DOHH2 (cell line): ENCODE data around the gene EFHD2.
"Not testable (repeated sequence)": the region's sequence is repeated elsewhere in the genome, so short reads cannot be mapped to it uniquely, and the experiment has no call there.

ENCODE experiments used
- H3F3A ChIP-seq: fragments of 200-600 bp; sonication (generic), shearing (Covaris generic); 2 replicates; pipeline ENCODE4 v1.6.0; 2016; ENCODE audit warnings: antibody characterized with exemption, mild to moderate bottlenecking; ENCODE audit not compliant: control insufficient read depth, insufficient read depth
- H3K27ac ChIP-seq: fragments of 200-600 bp; sonication (generic); 2 replicates; pipeline ENCODE4 v1.5.1; 2014; ENCODE audit warnings: low read depth, mild to moderate bottlenecking, low read length, moderate library complexity
- H3K27me3 ChIP-seq: fragments of 200-600 bp; sonication (generic); 2 replicates; pipeline ENCODE4 v1.6.1; 2014; ENCODE audit warnings: mild to moderate bottlenecking, low read length, mixed read lengths; ENCODE audit not compliant: control insufficient read depth
- H3K36me3 ChIP-seq: fragments of 200-600 bp; sonication (generic); 2 replicates; pipeline ENCODE4 v1.6.1; 2014; ENCODE audit warnings: mild to moderate bottlenecking, low read length, moderate library complexity, mixed read lengths; ENCODE audit not compliant: control insufficient read depth
- H3K4me1 ChIP-seq: fragments of 200-600 bp; sonication (generic); 2 replicates; pipeline ENCODE4 v1.6.1; 2014; ENCODE audit warnings: mild to moderate bottlenecking, low read length, mixed read lengths; ENCODE audit not compliant: control insufficient read depth
- H3K4me2 ChIP-seq: fragments of 200-600 bp; sonication (generic); 2 replicates; pipeline ENCODE4 v1.6.0; 2014; ENCODE audit warnings: mild to moderate bottlenecking, low read length, moderate library complexity
- H3K4me3 ChIP-seq: fragments of 200-600 bp; sonication (generic); 2 replicates; pipeline ENCODE4 v1.5.1; 2014; ENCODE audit warnings: mild to moderate bottlenecking, low read length, mixed read lengths
- H3K79me2 ChIP-seq: fragments of 200-600 bp; sonication (generic); 2 replicates; pipeline ENCODE4 v1.6.1; 2014; ENCODE audit warnings: mild to moderate bottlenecking, low read length, mixed read lengths; ENCODE audit not compliant: control insufficient read depth
- H3K9me2 ChIP-seq: fragments of 200-600 bp; sonication (generic); replicated peaks from 2 replicates; pipeline ENCODE4 v1.6.1; 2014; ENCODE audit warnings: mild to moderate bottlenecking, low read length, mixed read lengths; ENCODE audit not compliant: control insufficient read depth
- H3K9me3 ChIP-seq: fragments of 200-600 bp; sonication (generic); 2 replicates; pipeline ENCODE4 v1.6.1; 2014; ENCODE audit warnings: antibody characterized with exemption, low read length, mixed read lengths; ENCODE audit not compliant: control insufficient read depth, insufficient read depth
- H4K20me1 ChIP-seq: fragments of 200-600 bp; sonication (generic); 2 replicates; pipeline ENCODE4 v1.6.0; 2014; ENCODE audit warnings: low read depth, mild to moderate bottlenecking, antibody characterized with exemption, low read length, moderate library complexity; ENCODE audit not compliant: control insufficient read depth, insufficient read depth
- CTCF ChIP-seq: fragments of 200-600 bp; sonication (generic); IDR thresholded peaks from one replicate; pipeline ENCODE4 v1.5.1; 2014; ENCODE audit warnings: antibody characterized with exemption, mild to moderate bottlenecking, low read depth, low read length; ENCODE audit not compliant: poor library complexity, severe bottlenecking
- EZH2phosphoT487 ChIP-seq: fragments of 200-600 bp; sonication (generic); IDR thresholded peaks from 2 replicates; pipeline ENCODE4 v1.6.1; 2017; ENCODE audit warnings: borderline replicate concordance, mild to moderate bottlenecking, antibody characterized with exemption, low read length, moderate library complexity, mixed read lengths

The EFHD2 gene

GRCh38 chr1:15427280-15427666 lies 17.6 kb downstream of the EFHD2 start:
- TF ChIP-seq CTCF (no peak), EZH2phosphoT487 (no peak)
- no peak overlapping the region for H3K27ac ChIP-seq

DNA sequence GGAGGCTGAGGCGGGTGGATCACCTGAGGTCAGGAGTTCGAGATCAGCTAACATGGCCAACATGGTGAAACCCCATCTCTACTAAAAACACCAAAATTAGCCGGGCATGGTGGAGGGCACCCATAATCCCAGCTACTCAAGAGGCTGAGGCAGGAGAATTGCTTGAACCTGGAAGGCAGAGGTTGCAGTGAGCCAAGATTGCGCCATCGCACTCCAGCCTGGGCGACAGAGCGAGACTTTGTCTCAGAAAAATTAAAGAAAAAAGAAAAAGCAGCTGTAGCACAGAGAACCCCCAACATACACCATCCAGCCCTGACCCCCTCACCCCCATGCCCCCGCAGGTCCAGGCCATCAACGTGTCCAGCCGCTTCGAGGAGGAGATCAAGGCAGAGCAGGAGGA lies 18.6 kb downstream of the EFHD2 start:
- not testable (repeated sequence) for H3K4me1 ChIP-seq, H3K9me2 ChIP-seq

More at GRCh38 chr1:15427280-15427666, 17.6 kb downstream of the EFHD2 start:
- peaks cover 7% of the 10 kb centered on the region for H3K36me3 ChIP-seq
- no peaks in the 10 kb centered on the region for H3K27me3 ChIP-seq
- no peak overlapping the region for H3K4me3 ChIP-seq
- H3K79me2 ChIP-seq: no peaks in the 10 kb centered on the region; the same call in 1 of the 2 replicates
- no peaks in the 10 kb centered on the region for H3K9me2 ChIP-seq
- H3K4me2 ChIP-seq: no peak overlapping the region
- H3K4me1 ChIP-seq: no peaks in the 10 kb centered on the region
- no peaks in the 10 kb centered on the region for H4K20me1 ChIP-seq
- no peaks in the 10 kb centered on the region for H3K9me3 ChIP-seq
- H3F3A ChIP-seq: no peaks in the 10 kb centered on the region

DNA sequence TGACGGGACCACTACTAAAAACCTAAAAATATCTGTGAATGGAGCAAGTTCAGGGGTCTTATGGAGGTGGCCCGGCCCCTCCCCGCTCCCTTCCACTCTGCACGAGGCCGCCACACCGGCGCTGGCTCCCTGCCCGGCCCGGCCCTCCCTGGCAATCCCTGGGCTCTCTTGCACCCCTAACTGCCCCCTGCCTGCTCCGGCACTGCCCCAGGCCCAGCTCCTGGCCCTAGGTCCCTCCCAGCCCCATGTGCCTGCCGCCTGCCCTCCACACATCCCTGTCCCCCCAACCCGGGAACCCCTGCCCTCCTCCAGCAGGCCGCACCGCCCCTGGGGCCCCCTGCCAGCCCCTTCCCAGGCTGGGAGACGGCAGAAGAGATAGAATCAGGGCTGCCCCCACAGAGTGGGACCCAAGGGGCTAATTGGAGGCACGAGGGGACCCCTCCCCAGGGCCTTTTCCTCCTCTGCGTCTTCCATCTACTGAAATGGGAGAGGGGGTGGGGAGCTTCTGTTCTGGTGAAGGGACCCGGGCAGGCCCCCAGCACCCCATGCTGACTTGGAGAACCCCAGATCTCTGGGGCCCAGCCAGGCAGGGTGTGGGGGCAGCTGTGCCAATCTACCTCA lies 19.2 kb downstream of the EFHD2 start:
- Histone ChIP-seq H3K4me3 (no peak overlapping the region), H3K9me3 (no peaks in the 10 kb centered on the region), H3K9me2 (no peaks in the 10 kb centered on the region), H3K4me1 (no peaks in the 10 kb centered on the region), H4K20me1 (no peaks in the 10 kb centered on the region), H3K79me2 (no peaks in the 10 kb centered on the region), H3K27me3 (no peaks in the 10 kb centered on the region), H3K36me3 (peaks cover 7% of the 10 kb centered on the region), H3K27ac (no peak overlapping the region), H3K4me2 (no peak overlapping the region), H3F3A (no peaks in the 10 kb centered on the region)
- TF ChIP-seq CTCF: no peak

More for the DNA sequence above, 18.6 kb downstream of the EFHD2 start:
- H3K4me2 ChIP-seq, H3K9me3 ChIP-seq, H3K36me3 ChIP-seq, H3K27me3 ChIP-seq, H3K27ac ChIP-seq, H4K20me1 ChIP-seq, H3K4me3 ChIP-seq, H3F3A ChIP-seq, H3K79me2 ChIP-seq: not testable (repeated sequence)

GRCh38 chr1:15429701-15430149 lies 20.0 kb downstream of the EFHD2 start:
- Histone ChIP-seq H3K79me2 (no peaks in the 10 kb centered on the region), H3K4me2 (no peak overlapping the region), H3K4me1 (no peaks in the 10 kb centered on the region), H3K27ac (no peak overlapping the region), H3K27me3 (no peaks in the 10 kb centered on the region), H3K4me3 (no peak overlapping the region), H3F3A (no peaks in the 10 kb centered on the region), H3K9me2 (no peaks in the 10 kb centered on the region), H3K36me3 (peaks cover 7% of the 10 kb centered on the region), H3K9me3 (no peaks in the 10 kb centered on the region), H4K20me1 (no peaks in the 10 kb centered on the region)
- TF ChIP-seq CTCF: no peak
- no peak for TF ChIP-seq EZH2phosphoT487
